SW 1271 (cell line): Measurements from ENCODE around the gene BRD3.

Experiments
- DNase-seq, 2 experiments: peaks; one replicate each; lab custom pipeline; 2025; lab: John Stamatoyannopoulos, UW

BRD3 gene

DNA sequence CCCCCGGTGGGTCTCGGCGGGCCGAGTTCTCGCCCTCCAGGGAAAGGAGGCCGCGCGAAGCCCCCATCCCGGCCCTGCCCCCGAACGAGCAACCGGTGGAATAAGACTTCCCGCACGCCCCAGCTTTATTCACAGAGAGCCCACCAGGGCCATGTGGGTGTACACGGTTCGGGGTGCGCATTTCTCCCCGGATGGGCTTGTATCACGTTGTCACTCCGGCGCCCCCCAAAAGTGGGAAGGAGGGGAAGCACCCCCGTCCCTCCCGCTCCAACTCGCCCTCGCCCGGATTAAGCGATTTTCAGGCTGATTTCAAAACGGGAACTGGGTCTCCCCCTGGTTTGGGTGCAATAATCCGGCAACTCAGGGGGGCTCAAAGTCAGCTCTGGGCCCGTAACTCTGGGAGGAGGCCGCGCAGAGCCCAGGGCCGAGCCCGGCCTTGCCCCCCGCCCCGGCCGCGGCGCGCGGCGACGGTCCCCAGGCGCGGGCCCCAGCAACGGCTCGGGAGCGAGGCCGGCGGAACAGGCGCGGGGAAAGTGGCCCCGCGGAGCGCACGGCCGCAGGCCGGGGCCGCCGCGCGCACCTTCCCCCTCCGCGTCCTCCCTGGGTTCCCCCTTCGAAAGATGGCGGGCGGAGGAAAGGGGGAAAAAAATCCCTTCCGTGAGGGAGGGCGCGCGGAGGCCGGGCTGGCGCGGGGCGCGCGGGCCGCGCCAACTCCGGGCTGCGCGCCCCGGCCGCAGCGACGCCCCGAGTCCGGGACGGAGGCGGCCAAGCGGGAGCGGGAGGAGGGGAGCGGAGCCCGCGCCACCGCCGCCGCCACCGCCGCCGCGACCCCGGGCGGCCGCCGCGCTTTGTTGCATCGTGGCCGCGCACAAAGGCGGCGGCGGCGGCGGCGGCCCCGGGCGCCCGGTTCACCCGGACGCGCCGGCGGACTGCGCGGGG lies 644 bp downstream of the BRD3 start:
- DNase-seq, result no peak

DNA sequence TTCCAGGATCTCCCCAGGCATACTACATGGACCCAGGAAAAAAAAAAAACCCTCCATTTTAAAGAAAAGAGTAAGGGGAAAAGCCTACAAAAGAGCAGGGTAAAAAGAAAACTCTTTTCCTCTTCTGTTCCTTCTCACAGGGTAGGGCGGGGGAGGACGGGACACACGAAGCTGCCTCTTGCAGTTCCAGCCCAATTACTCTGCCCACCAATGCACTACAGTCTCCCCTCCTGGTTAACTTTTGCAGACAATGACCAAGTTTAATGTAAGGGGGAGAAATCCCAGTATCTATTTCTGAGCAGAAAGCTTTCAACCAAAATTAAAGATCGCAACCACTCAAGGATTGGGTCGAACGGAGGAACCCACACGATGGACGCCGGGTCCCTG lies 1.3 kb downstream of the BRD3 start:
- no peak for DNase-seq

DNA sequence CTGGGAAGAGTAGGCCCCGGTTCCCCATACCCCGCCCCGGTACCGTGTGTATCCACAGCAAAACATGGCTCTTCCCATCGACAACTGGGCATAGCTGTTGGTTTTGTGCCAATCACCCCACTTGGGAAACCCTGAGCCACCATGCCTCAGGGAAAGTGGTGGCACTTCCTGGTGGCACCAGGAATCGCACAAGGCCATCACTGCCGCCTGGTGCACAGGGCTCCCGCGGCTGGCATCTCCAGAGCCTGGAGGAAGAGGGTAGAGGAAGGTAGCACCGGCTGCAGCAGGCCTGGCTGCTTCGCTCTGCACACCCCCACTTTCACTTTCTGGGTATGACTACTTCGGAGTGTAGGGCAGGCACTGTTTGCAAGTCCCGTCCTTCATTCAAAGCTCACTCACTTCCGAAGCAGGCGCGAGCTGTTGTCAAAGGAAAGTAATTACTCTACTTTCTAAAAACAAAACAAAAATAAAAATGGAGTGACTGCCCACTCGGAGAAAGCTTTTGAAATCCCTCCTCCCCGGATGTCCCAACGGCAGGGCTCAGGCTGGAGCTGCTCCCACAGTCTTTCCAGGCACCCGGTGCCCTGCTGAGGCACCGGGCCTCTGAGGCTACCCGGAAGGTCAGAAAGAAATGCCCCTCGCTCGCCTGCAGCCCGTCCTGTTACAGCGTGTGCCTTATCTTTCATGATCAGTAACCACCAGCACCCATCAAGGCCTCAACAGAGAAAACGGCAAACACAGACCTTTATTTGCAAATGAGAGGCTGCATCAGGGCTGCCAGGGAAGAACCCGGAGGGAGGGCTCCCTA lies 2.0 kb downstream of the BRD3 start:
- DNase-seq, result no peak

DNA sequence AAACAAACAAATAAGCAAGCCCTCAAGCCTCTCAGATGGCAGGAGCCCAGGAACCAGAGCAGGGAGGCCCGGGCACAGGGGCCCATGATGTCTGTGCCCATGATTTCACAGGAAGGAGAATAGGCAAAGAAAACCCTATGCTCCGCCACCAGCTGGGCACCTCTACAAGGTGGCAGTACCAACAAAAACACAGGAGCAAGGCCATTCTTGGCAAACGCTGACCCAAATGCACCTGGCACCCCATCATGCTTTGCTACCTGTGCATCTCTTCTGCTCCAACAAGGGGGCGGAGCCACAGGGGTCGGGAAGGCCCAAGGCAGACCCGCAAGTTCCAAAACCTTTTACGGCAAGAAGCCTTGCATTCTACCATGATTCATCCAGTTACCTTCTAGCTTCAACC lies 3.1 kb downstream of the BRD3 start:
- DNase-seq, result no peak

DNA sequence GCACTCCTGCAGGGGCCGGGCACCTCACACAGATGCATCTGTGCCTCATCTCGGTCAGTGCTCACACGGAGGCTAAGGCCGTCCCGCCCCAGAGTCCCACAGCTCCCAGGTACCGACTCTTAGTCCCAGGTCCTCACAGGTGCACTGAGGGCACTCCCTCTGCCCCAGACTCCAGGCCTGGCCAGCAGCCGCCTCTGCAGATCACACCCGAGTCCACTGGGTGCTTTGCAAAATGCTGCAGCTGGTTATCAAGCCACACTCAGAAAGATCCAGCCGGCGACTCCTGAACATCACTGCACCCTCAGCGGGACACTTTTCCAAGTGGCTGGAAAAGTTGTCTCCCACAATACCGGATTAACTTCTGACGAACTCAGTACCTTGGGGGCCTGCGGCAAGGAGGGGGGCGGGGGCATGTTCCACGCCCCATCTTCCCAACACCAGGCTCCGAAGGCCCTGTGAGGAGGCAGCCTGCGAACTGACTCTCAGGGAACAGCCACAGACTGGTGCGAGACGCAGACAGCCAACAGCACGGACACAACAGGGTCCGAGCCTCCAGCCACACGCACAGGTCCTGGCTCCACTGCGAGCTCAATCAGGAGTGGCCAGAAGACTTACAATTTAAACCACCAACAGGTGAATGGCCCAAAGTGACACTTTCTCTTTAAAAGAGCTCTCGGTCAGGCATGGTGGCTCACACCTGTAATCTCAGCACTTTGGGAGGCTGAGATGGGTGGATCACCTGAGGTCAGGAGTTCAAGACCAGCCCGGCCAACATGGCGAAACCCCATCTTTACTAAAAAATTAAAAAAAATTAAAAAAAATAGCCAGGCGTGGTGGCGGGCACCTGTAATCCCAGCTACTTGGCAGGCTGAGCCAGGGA lies 4.0 kb downstream of the BRD3 start:
- no peak for DNase-seq

DNA sequence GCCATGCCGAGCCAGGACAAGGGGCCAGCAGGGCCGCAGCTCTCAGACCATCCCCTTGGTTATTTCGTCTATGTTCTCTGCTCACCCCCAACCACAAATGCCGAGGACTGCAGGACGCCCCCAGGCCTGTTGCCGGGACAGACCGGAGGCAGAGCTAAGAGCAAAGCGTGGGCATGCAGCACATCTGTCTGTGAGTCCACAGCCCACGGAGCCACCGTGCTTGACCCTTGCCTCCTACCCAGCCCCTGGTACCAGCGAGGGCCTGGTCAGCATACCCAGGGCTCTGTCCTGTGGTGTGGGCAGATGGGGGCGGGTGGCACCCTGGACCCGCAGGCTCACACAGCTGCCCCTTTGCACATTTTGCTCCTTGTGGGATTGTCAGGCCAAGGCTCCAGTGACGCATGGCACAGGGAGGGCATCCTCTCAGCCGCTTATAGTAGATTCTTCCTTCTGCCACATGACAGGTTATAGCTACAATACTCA lies 4.7 kb downstream of the BRD3 start:
- no peak for DNase-seq

DNA sequence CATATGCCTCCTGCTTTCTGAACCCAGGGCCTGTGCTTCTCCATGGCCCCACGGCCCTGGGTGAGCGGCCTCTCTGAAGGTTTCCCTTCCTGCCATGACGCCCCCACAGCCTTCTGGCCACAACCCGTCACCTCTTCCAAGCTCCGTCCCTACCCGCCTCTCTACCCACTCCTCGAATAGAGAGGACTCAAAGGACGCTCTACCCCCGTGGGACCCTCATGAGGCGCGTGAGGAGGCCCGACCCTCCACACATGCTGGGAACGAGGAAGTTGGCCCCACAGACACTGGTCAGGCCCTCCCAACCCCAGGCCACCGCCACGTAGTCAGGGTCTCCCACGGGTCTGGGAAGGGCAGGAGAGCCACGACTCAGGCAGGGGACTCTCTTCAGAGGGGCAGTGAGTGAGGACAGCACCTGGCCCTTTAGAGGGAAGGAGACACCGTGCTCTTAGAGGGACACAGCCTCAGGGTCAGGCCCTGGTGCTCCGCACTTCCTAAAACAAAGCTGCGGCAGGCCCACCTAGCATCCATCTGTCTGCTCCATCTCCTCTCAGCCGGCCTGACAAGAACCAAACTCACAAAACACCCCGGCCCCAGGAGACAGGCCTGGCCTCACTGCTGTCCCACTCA lies 5.3 kb downstream of the BRD3 start:
- no peak for DNase-seq

DNA sequence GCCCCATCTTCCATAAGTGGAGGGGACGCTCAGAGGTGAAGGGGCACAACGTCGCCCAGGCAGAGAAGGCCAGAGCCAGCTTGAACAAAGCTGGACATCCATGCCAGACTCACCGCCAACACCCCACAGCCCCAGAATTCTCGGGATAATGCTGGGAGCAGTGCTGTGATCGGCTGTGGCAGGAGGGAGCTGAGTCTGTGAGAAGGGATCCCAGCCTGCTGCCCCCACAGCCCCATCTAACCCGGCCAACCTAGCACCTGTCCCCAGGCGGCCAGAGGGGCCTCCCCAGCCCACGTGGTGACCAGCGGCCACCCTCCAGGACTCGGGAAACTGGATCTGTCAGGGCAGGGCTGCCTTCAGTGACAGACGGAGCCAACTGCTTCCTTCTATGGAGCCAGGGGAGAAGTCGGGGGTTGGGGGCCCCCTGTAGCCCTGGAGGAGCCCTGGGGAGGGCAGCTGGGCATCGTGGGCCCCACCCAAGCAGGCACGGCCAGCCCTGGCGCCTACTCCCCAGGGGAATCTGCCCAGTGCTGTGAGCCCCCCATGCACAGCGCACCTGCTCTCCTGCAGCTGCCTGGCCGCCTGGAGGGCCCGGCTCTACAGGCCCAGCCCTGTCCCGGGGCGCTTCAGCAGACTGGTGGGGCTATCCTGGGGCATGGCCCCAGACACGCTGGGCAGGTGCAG lies 6.0 kb downstream of the BRD3 start:
- DNase-seq, result no peak

DNA sequence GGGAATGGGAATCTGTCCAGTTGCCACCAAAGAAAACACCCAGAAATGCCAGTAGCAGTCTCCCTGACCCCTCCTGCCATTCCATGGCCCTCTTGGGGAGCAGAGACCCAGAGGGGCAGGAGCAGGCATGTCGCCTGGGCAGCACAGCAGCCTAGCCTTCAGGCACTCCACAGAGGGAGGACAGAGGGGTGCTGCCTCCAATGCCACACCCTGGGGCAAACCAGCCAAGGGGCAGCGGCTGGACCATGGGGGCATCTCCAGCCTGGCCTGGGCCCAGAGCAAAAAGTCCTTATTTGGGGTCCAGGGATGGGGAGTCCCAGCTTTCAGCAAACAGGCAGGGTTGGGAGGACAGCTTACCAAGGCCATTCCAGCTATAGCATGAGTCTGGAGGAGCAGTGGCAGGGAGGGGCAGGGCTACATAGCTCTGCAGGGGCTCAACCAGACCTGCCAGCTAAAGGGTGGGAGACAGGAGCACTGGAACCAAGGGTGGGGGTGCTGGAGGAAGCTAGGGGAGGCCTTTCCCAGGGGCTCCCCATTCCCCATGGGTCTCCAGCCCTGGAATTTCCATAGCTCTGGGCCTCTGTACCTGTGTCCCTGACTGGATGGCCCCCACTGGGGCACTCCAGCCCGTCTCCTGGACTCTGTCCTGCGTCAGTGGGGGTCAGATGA lies 6.7 kb downstream of the BRD3 start:
- no peak for DNase-seq

DNA sequence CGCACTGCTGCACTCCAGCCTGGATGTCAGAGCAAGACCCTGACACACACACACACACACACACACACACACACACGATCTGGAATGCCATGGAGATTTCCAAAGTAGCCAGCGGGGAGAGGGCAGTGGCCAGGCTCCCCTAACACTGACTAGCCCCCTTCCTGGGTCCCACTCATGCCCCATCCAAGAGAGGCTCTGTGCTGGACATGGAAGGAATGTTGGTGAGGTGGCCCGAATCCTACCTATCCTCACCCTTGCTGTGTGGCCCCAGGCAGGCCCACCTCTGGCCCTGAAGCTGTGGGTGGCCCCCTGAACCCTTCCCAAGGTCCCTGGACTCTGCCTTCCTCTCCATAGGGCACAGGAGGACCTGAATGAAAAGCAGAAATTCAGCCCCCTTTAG lies 7.3 kb downstream of the BRD3 start:
- DNase-seq, result no peak

DNA sequence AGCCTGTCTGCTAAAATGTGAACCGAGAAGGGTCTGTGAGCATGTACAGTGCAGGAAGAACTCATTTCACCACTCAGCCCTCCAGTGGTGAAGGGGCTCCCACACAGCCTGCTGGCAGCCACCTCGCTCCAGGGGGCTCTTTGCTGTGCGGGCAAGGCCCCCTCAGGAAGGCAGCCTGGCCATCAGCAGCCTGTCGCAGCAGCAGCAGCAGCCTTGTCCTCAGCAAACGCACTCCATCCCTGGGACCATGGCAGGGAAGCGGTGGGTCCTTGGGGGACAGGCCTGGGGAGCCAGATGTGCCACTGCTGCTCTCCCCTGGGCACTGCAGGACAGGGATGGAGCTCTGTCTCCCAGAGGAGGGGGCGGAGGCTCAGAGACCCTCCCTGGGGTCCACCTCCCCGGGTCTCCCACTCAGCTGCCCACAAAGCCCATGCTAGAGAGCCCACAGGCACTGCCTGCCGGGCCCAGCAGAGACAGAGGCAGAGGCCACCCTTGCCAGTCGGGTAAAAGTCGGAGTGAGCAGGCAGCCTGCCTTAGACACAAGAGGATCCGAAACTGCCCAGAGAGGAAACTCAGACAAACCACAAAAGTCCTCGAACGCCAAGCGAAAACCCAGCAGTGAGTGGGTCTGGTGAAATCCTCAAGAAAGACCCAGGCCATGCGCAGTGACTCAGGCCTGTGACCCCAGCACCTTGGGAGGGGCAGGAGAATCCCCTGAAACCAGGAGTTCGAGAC lies 8.0 kb downstream of the BRD3 start:
- DNase-seq, result no peak

DNA sequence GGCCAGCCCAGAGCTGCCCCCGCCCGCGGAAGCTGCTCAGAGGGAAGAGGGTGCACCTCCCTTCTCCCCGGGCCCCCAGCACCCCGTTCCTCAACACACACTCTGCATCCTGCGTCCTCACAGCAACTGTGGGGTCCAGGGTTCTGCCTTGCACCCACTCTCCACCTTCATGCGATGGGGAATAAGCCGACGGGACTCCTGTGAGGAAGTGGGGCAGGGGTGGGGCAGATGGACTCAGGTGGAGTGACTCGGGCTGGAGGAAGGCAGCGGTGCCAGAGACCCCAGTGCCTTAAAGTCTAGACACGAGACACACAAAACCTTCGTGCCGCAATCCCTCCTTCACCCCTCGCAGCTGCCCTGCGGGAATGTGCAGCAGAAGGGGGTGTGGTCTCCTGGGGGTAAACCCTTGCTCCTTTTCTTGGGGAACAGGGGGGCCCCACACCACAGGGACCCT lies 8.6 kb downstream of the BRD3 start:
- DNase-seq, result no peak

DNA sequence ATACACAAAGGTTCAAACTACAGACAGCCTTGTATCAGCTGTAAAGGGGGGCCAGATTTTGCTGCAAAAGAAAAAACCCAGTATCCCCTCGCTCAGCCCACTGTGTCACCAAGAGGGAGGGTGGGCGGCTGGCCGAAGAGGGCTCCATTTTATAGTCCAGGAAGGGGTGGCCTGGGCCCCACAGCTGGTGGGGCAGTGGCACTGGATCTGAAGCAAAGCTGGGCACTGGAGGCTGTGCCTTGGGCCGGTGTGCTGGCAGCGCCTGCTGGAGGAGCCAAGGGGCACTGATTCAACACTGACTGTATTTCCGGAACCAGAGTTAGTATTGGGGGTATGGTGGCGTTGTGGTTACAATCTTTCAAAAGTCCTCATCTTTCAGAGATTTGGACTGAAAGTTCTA lies 9.1 kb downstream of the BRD3 start:
- peak in 1 of 2 experiments; percentile 15 for DNase-seq

DNA sequence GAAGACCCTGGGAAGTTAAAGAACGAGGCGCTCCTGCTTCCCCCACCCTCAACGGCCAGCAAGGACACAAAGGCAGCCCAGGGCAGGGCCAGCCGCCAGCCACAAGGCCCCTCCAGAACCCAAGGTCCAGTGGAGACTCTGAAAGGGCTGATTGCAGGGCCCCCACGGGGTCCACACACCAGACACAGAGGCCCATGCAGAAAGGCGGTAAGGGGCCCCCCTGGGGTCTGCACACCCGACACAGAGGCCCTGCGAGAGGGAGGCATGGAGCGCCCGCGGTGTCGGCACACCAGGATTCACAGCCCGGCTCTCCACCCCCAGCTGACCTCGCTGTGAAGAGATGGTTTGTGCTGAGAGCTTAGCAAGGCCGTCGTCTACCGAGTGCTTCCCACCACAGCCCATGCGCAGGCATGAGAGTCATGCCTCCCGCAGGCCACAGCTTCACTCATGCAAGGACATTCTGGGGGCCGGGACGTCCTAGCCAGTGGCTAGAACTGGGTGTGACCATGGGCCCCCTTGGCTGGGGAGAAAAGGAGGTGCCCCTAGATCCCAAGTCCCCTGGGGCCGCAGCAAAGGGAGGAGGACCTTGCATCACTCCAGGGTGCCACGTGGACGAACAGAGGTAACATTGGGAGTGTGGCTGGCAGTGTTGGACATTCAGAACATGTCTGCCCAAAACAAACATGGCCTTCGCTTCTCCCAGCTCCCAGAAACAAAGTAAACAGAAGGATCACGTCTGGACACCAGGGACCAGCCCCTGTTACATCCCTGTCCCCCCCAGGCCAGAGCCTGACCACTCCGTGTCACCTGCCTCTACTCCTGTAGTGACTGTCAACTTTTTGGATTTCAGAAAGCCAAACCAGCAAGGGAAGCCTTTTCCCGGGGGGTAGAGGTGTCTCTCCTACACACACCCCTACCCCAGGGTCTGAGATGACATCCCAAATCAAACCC lies 9.8 kb downstream of the BRD3 start:
- no peak for DNase-seq

DNA sequence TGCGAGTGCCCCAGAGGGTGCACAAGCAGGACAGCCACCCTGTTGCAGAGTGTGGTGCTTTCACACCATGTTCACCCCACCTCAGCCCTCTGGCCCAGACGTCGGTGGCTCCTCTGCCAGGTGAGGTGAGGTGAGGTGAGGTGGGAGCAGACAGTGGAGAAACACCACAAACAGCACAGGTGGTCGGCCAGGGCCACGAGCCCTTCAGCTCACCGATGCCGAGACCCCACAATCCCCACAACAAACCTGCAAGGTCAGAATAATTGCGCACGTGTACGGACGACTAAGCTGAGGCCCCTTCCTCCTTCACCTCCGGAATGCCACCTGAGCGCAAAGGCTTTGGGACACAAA lies 10.5 kb downstream of the BRD3 start:
- DNase-seq, result no peak

DNA sequence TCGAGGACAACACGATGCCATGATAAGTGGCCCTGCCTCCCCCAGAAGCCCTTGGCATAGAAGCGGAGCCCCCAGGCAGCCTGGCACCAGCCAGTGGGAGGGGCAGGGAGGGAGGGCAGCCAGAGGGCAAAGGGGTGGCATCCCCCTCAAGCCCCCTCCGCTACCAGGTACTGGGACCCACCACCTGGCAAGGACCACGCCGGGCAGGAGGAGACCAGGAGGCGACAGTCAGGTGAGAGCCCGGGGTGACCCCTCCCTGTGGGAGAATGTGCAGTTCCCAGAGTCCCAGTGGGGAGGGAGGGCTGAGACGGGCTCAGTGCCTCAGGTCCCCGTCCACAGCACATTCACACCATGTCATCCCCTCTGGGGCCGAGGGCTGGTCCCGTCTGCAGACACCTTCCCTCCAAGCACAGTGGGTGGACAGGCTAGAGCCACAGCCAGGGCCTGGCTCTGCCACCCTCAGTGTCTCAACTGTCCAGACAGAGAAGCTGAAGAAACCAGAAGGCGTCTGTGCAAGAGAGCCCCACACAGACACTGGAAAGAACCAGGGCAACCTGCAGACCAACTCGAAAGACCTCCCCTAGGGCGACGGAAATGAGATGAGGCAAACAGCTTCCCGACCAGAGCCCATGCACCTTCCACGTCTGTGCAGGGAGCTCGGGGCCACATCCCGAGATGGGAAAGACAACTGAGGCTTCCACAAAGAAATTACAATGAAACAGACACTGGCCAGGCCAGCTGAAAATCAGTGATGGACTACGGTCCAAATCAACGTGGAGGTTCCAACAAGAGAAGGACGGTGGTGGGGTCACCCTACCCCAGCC lies 11.1 kb downstream of the BRD3 start:
- DNase-seq, result no peak

DNA sequence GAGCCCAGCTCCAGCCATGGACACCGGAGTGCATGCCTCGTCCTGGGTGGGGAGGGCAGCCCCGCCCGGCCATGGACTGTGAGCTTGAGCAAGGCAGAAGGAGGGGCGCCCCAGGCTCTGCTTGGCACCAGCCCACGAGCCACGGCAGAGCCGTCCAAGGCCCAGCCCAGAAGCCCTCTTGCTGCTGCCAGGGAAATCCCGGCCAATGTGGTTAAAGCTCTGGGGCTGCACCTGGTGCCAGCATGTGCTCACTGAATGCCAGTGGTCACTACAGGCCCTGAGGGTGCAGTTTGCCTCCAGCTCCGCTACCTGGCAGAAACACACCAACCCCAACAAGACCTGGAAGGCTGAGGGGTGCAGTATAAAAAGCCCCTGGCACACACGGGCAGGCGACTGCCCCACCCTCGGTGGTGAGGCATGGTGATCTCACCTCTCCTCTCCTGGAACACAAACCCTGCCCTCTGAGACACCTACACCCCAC lies 11.8 kb downstream of the BRD3 start:
- DNase-seq, result no peak
